SH-SY5Y (cell line): ENCODE data around the gene HHEX.

Experiments used
- GATA2 ChIP-seq: IDR thresholded peaks from 2 replicates; pipeline ENCODE4 v1.6.1; 2011; ENCODE audit warnings: mild to moderate bottlenecking, low read depth, low read length
- GATA3 ChIP-seq: IDR thresholded peaks from 2 replicates; pipeline ENCODE4 v1.6.1; 2011; ENCODE audit warnings: low read depth, mild to moderate bottlenecking, low read length, moderate library complexity

GRCh38 chr10:92657024-92657423 is 32.7 kb upstream of the HHEX start:
- TF ChIP-seq GATA2 (no peak), GATA3 (no peak)
